H1 (cell line): ENCODE results near the gene SLC27A5. TPM values are rescaled to one million over a fixed set of nuclear protein-coding genes. Genes with fewer than 3 reads are reported as not detected.

Source experiments
- CTCF ChIA-PET: fragments of 300-600 bp; sonication (Branson Sonifier 250); formaldehyde crosslinking; loops from one replicate; lab custom pipeline; 2021; ENCODE audit not compliant: partially characterized antibody; lab: Charles Lee
- POLR2A ChIA-PET: fragments of 300-600 bp; sonication (Branson Sonifier 250); formaldehyde crosslinking; loops from one replicate; lab custom pipeline; 2021; ENCODE audit warnings: inconsistent platforms; ENCODE audit not compliant: partially characterized antibody; lab: Charles Lee
- DNase-seq, 2 experiments: peaks; one replicate each; pipeline versions ENCODE4 v3.0.0 to v3.0.0-alpha.2; 2010 to 2022; ENCODE audit warnings: low spot score in 2 of 2, low read depth in 1 of 2, mixed read lengths in 1 of 2
- FAIRE-seq: peaks from 2 replicates; lab custom pipeline; 2011; peaks lifted over from hg19 to GRCh38; lab: Jason Lieb, UNC
- H2AFZ ChIP-seq: 2 replicates; pipeline ENCODE4 v1.8.1; 2012; ENCODE audit warnings: low read length, inconsistent platforms
- H2AK5ac ChIP-seq: 2 replicates; pipeline ENCODE4 v1.6.1; 2013; ENCODE audit warnings: low read depth, low read length
- H2BK120ac ChIP-seq: replicated peaks from 2 replicates; pipeline ENCODE3; 2013; ENCODE audit warnings: low read depth, low read length, inconsistent platforms
- H2BK12ac ChIP-seq: 2 replicates; pipeline ENCODE4 v1.6.1; 2013; ENCODE audit warnings: low read depth, low read length
- H2BK15ac ChIP-seq: 2 replicates; pipeline ENCODE4 v1.6.1; 2013; ENCODE audit warnings: low read length
- H2BK20ac ChIP-seq: 2 replicates; pipeline ENCODE4 v1.6.1; 2013; ENCODE audit warnings: low read length
- H2BK5ac ChIP-seq: 2 replicates; pipeline ENCODE4 v1.6.1; 2013; ENCODE audit warnings: low read depth, low read length
- H3K14ac ChIP-seq: 2 replicates; pipeline ENCODE4 v1.6.1; 2013; ENCODE audit warnings: inconsistent platforms; ENCODE audit not compliant: insufficient read length
- H3K18ac ChIP-seq: 2 replicates; pipeline ENCODE4 v1.6.1; 2013; ENCODE audit warnings: low read length; ENCODE audit errors: extremely low read depth
- H3K23ac ChIP-seq: 2 replicates; pipeline ENCODE4 v1.6.1; 2013; ENCODE audit warnings: inconsistent platforms; ENCODE audit not compliant: insufficient read length
- H3K23me2 ChIP-seq: 2 replicates; pipeline ENCODE4 v1.6.1; 2013; ENCODE audit warnings: low read depth, low read length
- H3K27ac ChIP-seq: 2 replicates; pipeline ENCODE4 v1.6.1; 2011; ENCODE audit warnings: low read depth, low read length, inconsistent platforms
- H3K27me3 ChIP-seq, 4 experiments: replicated peaks in 1 of 4; 1 replicate in 1 of 4; 2 replicates in 3 of 4; pipeline versions ENCODE4 v1.6.1 to v1.8.1; 2011 to 2013; ENCODE audit warnings: low read length in 3 of 4, mild to moderate bottlenecking in 3 of 4, inconsistent platforms in 2 of 4, mixed read lengths in 2 of 4, moderate library complexity in 1 of 4; ENCODE audit not compliant: control insufficient read depth in 3 of 4, insufficient read depth in 3 of 4; ENCODE audit errors: extremely low read depth in 1 of 4
- H3K36me3 ChIP-seq, 4 experiments: 2 replicates each; pipeline versions ENCODE4 v1.6.1 to v1.8.1; 2011 to 2013; ENCODE audit warnings: mild to moderate bottlenecking in 4 of 4, low read length in 3 of 4, moderate library complexity in 2 of 4, control low read depth in 1 of 4, inconsistent platforms in 1 of 4; ENCODE audit not compliant: insufficient read depth in 4 of 4, control insufficient read depth in 2 of 4
- H3K4ac ChIP-seq: replicated peaks from 2 replicates; pipeline ENCODE3; 2013; ENCODE audit warnings: low read length, low read depth, mixed read lengths, inconsistent platforms; ENCODE audit not compliant: insufficient read length
- H3K4me1 ChIP-seq, 4 experiments: replicated peaks in 1 of 4; 1 replicate in 1 of 4; 2 replicates in 3 of 4; pipeline versions ENCODE4 v1.6.1 to v1.8.1; 2011 to 2013; ENCODE audit warnings: low read length in 3 of 4, inconsistent platforms in 2 of 4, mixed read lengths in 1 of 4; ENCODE audit not compliant: insufficient read depth in 4 of 4, control insufficient read depth in 3 of 4
- H3K4me2 ChIP-seq, 2 experiments: 2 replicates each; pipeline versions ENCODE4 v1.6.1 to v1.8.1; 2011 to 2013; ENCODE audit warnings: low read depth in 2 of 2, low read length in 2 of 2, control low read depth in 1 of 2, inconsistent platforms in 1 of 2, mild to moderate bottlenecking in 1 of 2; ENCODE audit not compliant: insufficient read depth in 1 of 2
- H3K4me3 ChIP-seq, 4 experiments: fragments of 200-600, 300-600 bp in 1 of 4; sonication (generic), shearing (Covaris generic), sonication (Bioruptor Twin) in 1 of 4; 2 replicates each; pipeline versions ENCODE4 v1.5.1 to v1.8.1; 2011 to 2016; ENCODE audit warnings: low read length in 4 of 4, low read depth in 3 of 4, control low read depth in 2 of 4, inconsistent platforms in 2 of 4, mild to moderate bottlenecking in 2 of 4, mixed read lengths in 1 of 4, moderate library complexity in 1 of 4; ENCODE audit not compliant: insufficient read depth in 2 of 4; ENCODE audit errors: extremely low read depth in 1 of 4
- H3K56ac ChIP-seq: replicated peaks from 2 replicates; pipeline ENCODE3; 2013; ENCODE audit warnings: low read depth, mild to moderate bottlenecking, mixed read lengths, low read length, inconsistent platforms; ENCODE audit not compliant: insufficient read length
- H3K79me1 ChIP-seq: 2 replicates; pipeline ENCODE4 v1.6.1; 2013; ENCODE audit warnings: low read depth, low read length, control low read depth
- H3K79me2 ChIP-seq, 2 experiments: 2 replicates each; pipeline versions ENCODE4 v1.6.1 to v1.8.1; 2012 to 2013; ENCODE audit warnings: low read length in 2 of 2, mild to moderate bottlenecking in 2 of 2, inconsistent platforms in 1 of 2; ENCODE audit not compliant: insufficient read depth in 2 of 2, control insufficient read depth in 1 of 2
- H3K9ac ChIP-seq, 4 experiments: replicated peaks in 1 of 4; 1 replicate in 1 of 4; 2 replicates in 3 of 4; pipeline versions ENCODE4 v1.6.1 to v1.8.1; 2011 to 2013; ENCODE audit warnings: low read depth in 3 of 4, low read length in 3 of 4, control low read depth in 2 of 4, mild to moderate bottlenecking in 2 of 4, moderate library complexity in 2 of 4, inconsistent platforms in 1 of 4; ENCODE audit errors: extremely low read depth in 1 of 4
- H3K9me3 ChIP-seq, 2 experiments: 2 replicates each; pipeline versions ENCODE4 v1.6.1 to v1.8.1; 2012 to 2013; ENCODE audit warnings: mild to moderate bottlenecking in 2 of 2, moderate library complexity in 2 of 2, control low read depth in 1 of 2, inconsistent platforms in 1 of 2, low read depth in 1 of 2, low read length in 1 of 2, mixed read lengths in 1 of 2; ENCODE audit not compliant: insufficient read depth in 2 of 2
- H4K20me1 ChIP-seq, 2 experiments: replicated peaks in 1 of 2; 2 replicates each; pipeline versions ENCODE3 to v1.8.1; 2011 to 2013; ENCODE audit warnings: inconsistent platforms in 2 of 2, low read length in 2 of 2, mild to moderate bottlenecking in 1 of 2; ENCODE audit not compliant: insufficient read depth in 2 of 2, control insufficient read depth in 1 of 2
- H4K5ac ChIP-seq: 2 replicates; pipeline ENCODE4 v1.6.1; 2013; ENCODE audit warnings: low read length, low read depth, mixed read lengths, inconsistent platforms; ENCODE audit not compliant: insufficient read length
- H4K8ac ChIP-seq: 2 replicates; pipeline ENCODE4 v1.8.0; 2013; ENCODE audit warnings: mild to moderate bottlenecking, moderate library complexity, low read length, inconsistent platforms; ENCODE audit not compliant: insufficient read depth; ENCODE audit errors: extremely low read depth
- H4K91ac ChIP-seq: replicated peaks from 2 replicates; pipeline ENCODE3; 2013; ENCODE audit warnings: low read length, mixed read lengths, inconsistent platforms; ENCODE audit not compliant: insufficient read length
- BCL11A ChIP-seq, 2 experiments: IDR thresholded peaks; one replicate each; pipeline ENCODE4 v1.6.1; 2011; ENCODE audit warnings: low read depth in 2 of 2, low read length in 2 of 2, mild to moderate bottlenecking in 2 of 2
- CBX5 ChIP-seq: fragments of 300-800, 300-1000 bp; sonication (generic); IDR thresholded peaks from 2 replicates; pipeline ENCODE4 v1.7.1; 2016; ENCODE audit warnings: antibody characterized with exemption, low read length, low read depth
- CTBP2 ChIP-seq: IDR thresholded peaks from 2 replicates; pipeline ENCODE4 v1.7.0; 2011; ENCODE audit warnings: borderline replicate concordance, mild to moderate bottlenecking, moderate library complexity, mixed read lengths, low read length; ENCODE audit not compliant: insufficient read depth, insufficient read length
- EGR1 ChIP-seq: IDR thresholded peaks from 2 replicates; pipeline ENCODE4 v1.6.1; 2011; ENCODE audit warnings: low read depth, low read length, borderline replicate concordance
- FOSL1 ChIP-seq: IDR thresholded peaks from 2 replicates; pipeline ENCODE4 v1.6.1; 2011; ENCODE audit warnings: mild to moderate bottlenecking, low read depth, low read length, moderate library complexity; ENCODE audit not compliant: insufficient read depth
- GABPA ChIP-seq: IDR thresholded peaks from 2 replicates; pipeline ENCODE4 v1.6.1; 2011; ENCODE audit warnings: mild to moderate bottlenecking, low read length, moderate library complexity, borderline replicate concordance; ENCODE audit not compliant: insufficient read depth
- JUND ChIP-seq: IDR thresholded peaks from 2 replicates; pipeline ENCODE4 v1.6.1; 2011; ENCODE audit warnings: mild to moderate bottlenecking, improper control_type of control experiment, low read length
- NRF1 ChIP-seq: IDR thresholded peaks from 2 replicates; pipeline ENCODE4 v1.6.1; 2011; ENCODE audit warnings: mild to moderate bottlenecking, low read depth, low read length, improper control_type of control experiment
- POU5F1 ChIP-seq: IDR thresholded peaks from 2 replicates; pipeline ENCODE4 v1.6.1; 2011; ENCODE audit warnings: low read depth, mild to moderate bottlenecking, low read length, moderate library complexity
- SP2 ChIP-seq: IDR thresholded peaks from 2 replicates; pipeline ENCODE4 v1.6.1; 2012; ENCODE audit warnings: mild to moderate bottlenecking, low read length, inconsistent platforms
- TCF12 ChIP-seq: IDR thresholded peaks from 2 replicates; pipeline ENCODE4 v1.6.1; 2011; ENCODE audit warnings: low read depth, mild to moderate bottlenecking, low read length
- WGBS, 2 experiments: shearing (Covaris generic) in 1 of 2; methylation state at CpG; one replicate each; pipeline versions ENCODE4 v1.1.6 to v1.1.7; 2013 to 2015; ENCODE audit warnings: low lambda C conversion rate in 2 of 2, mixed read lengths in 2 of 2, inconsistent platforms in 1 of 2, low coverage in 1 of 2, missing lambda C conversion rate in 1 of 2; ENCODE audit not compliant: insufficient replicate concordance in 2 of 2, insufficient coverage in 1 of 2, insufficient read length in 1 of 2; ENCODE audit errors: extremely low coverage in 1 of 2, missing lambda C conversion rate in 1 of 2; 5-methylcytosine and 5-hydroxymethylcytosine counted together
- polyA plus RNA-seq, 7 experiments: library from polyadenylated mRNA; depleted of rRNA in 3 of 7; stranded (reverse) in 5 of 7; unstranded in 2 of 7; fragments of >200 nt in 5 of 7; fragments of 200-250 nt in 2 of 7; gene quantifications; 1 replicate in 5 of 7; 2 replicates in 1 of 7; 4 replicates in 1 of 7; pipeline versions ENCODE4 v1.2.1 to v1.2.3, GENCODE V29; 2011 to 2013; ENCODE audit warnings: missing spikeins in 2 of 7, mixed read lengths in 2 of 7
- total RNA-seq: library from RNA; stranded (reverse); fragmentation: NEBNext Ultra II Directional; extraction: Animal tissue kit (Norgen Biotek cat#: 25700); gene quantifications from 2 replicates; pipeline ENCODE4 v1.2.1, GENCODE V29; 2021

SLC27A5 gene
- total and polyA plus RNA-seq, 2 of the 8 experiments (the other 6 are each of a cell fraction or from before 2014, with no cell fraction given), result 25.1 to 80.5 TPM

DNA sequence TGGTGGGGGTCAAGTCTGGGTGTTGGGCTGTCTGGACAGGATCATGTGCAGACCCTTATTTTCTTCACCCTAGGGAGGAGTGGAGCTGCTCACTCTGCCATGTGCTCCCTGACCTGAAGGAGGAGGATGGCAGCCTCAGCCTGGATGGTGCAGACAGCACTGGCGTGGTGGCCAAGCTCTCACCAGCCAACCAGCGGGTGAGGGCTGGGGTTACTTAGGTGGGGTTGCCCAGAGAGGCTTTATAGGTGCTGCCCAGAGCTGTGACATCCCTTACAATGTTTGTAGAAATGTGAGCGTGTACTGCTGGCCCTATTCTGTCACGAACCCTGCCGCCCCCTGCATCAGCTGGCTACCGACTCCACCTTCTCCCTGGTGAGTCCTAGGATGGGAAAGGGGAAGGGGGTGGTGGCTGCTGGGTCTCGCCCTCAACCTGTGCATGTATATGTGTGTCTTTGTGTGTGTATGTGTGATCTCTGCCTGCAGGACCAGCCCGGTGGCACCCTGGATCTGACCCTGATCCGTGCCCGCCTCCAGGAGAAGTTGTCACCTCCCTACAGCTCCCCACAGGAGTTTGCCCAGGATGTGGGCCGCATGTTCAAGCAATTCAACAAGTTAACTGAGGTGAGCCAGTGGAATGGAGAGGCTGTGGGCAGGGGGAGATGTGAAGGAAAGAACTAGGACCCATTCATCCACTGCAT is 38.0 kb upstream of the SLC27A5 start:
- Histone ChIP-seq H4K5ac (no peak overlapping the region), H3K9me3 (no peaks in the 10 kb centered on the region), H3K4me1 (peaks cover 3 to 19% (median 12%) of the 10 kb centered on the region in 4 experiments), H4K8ac (peak overlapping the region; percentile 11; the same call in 1 of the 2 replicates), H3K79me2 (peaks cover 27 to 47% of the 10 kb centered on the region in 2 experiments), H2BK12ac (no peak overlapping the region), H3K36me3 (peaks cover 42 to 73% (median 59%) of the 10 kb centered on the region in 4 experiments), H3K27me3 (no peaks in the 10 kb centered on the region), H3K79me1 (peaks cover 22% of the 10 kb centered on the region), H4K20me1 (peaks cover 40 to 57% of the 10 kb centered on the region in 2 experiments), H3K27ac (no peak overlapping the region), H3K9ac (no peak overlapping the region), H3K56ac (no peak overlapping the region), H3K4me2 (no peak overlapping the region), H2BK15ac (no peak overlapping the region), H2BK5ac (no peak overlapping the region; the same call in 1 of the 2 replicates), H3K23ac (no peak overlapping the region), H2AK5ac (no peak overlapping the region), H3K4me3 (no peak overlapping the region), H4K91ac (no peak overlapping the region), H3K14ac (no peak overlapping the region), H3K23me2 (peaks cover 21% of the 10 kb centered on the region), H3K4ac (no peak overlapping the region), H2BK20ac (no peak overlapping the region), H2BK120ac (no peak overlapping the region), H2AFZ (no peak overlapping the region), H3K18ac (no peak overlapping the region)
- CTCF ChIA-PET, result interaction anchor here (1.2 to 3.8 kb wide), 3 partner anchors 12 to 211 kb away, joined by 3 to 26 read pairs (median 4); partner anchors contain the start of gene ZBTB45
- POLR2A ChIA-PET, result interaction anchor here (0.9 to 13.8 kb wide), 5 partner anchors 11 to 29 kb away, joined by 4 to 650 read pairs (median 6); partner anchors contain the start of genes MZF1, SLC27A5, UBE2M and ZBTB45
- no peak for DNase-seq
- 91% methylated on average over 11 of the region's 11 CpGs; no CpG with 5 or more reads in 1 of the 2 experiments for WGBS, 2 experiments
- no peak for FAIRE-seq
- TF ChIP-seq CBX5 (no peak), NRF1 (no peak), FOSL1 (no peak), SP2 (no peak), GABPA (no peak), EGR1 (no peak), CTBP2 (no peak), BCL11A (IDR thresholded peaks at IDR 0.05; ENCODE audit: low read depth in 2 of 2, low read length in 2 of 2) (no peak), POU5F1 (no peak), TCF12 (no peak), JUND (no peak)
